CD4-positive, alpha-beta T cell treated with Interleukin-6 for 4 hours (primary cell): ENCODE results near the gene UBAP1L.
"Not testable (repeated sequence)": the region's sequence is repeated elsewhere in the genome, so short reads cannot be mapped to it uniquely, and the experiment has no call there.

Experiments
- DNase-seq: peaks from one replicate; pipeline ENCODE4 v3.0.0-alpha.2; 2020; ENCODE audit warnings: mixed read lengths

UBAP1L gene

GRCh38 chr15:65082303-65082953, 32.6 kb downstream of the UBAP1L start:
- DNase-seq = peak; percentile 35

GRCh38 chr15:65081758-65082157, 33.2 kb downstream of the UBAP1L start:
- DNase-seq = no peak

- DNase-seq = no peak
These were observed 33.7 kb downstream of the UBAP1L start for GRCh38 chr15:65081270-65081669.

- DNase-seq = no peak
These were observed 35.4 kb downstream of the UBAP1L start for GRCh38 chr15:65079580-65079979.

- DNase-seq = peak; percentile 51
These were observed 37.0 kb downstream of the UBAP1L start for GRCh38 chr15:65077981-65078352.

GRCh38 chr15:65077291-65077980, 37.6 kb downstream of the UBAP1L start:
- no peak for DNase-seq

GRCh38 chr15:65076486-65077290, 38.3 kb downstream of the UBAP1L start, which contains the start of gene KBTBD13:
TSS of gene KBTBD13 (plus strand) at chr15:65076746. CDS start at chr15:65076816, 70 bp downstream.
- DNase-seq = no peak

GRCh38 chr15:65075607-65076395, 39.2 kb downstream of the UBAP1L start:
- not testable (repeated sequence) for DNase-seq

GRCh38 chr15:65074946-65075345, 40.1 kb downstream of the UBAP1L start:
- not testable (repeated sequence) for DNase-seq

GRCh38 chr15:65072617-65073016, 42.4 kb downstream of the UBAP1L start:
- DNase-seq = no peak

GRCh38 chr15:65072027-65072426, 43.0 kb downstream of the UBAP1L start:
- no peak for DNase-seq

- no peak for DNase-seq
These were observed 43.6 kb downstream of the UBAP1L start for GRCh38 chr15:65071381-65071811.

- no peak for DNase-seq
These were observed 45.0 kb downstream of the UBAP1L start for GRCh38 chr15:65069779-65070546.

- no peak for DNase-seq
These were observed 45.8 kb downstream of the UBAP1L start for GRCh38 chr15:65069179-65069578.

GRCh38 chr15:65068403-65068788, 46.6 kb downstream of the UBAP1L start:
- no peak for DNase-seq

- no peak for DNase-seq
These were observed 47.2 kb downstream of the UBAP1L start, which contains the start of gene RASL12 for GRCh38 chr15:65067645-65068402. TSS of gene RASL12 (minus strand) at chr15:65067991. CDS start at chr15:65067835, 156 bp downstream.

GRCh38 chr15:65067317-65067644, 47.7 kb downstream of the UBAP1L start:
- DNase-seq = no peak

- DNase-seq = no peak
These were observed 48.2 kb downstream of the UBAP1L start for GRCh38 chr15:65066635-65067316.

GRCh38 chr15:65066001-65066634, 48.9 kb downstream of the UBAP1L start:
- DNase-seq = no peak

GRCh38 chr15:65062726-65063125, 52.3 kb downstream of the UBAP1L start:
- no peak for DNase-seq
